ENCODE measurements around the gene KIF1A.

The KIF1A gene

DNA sequence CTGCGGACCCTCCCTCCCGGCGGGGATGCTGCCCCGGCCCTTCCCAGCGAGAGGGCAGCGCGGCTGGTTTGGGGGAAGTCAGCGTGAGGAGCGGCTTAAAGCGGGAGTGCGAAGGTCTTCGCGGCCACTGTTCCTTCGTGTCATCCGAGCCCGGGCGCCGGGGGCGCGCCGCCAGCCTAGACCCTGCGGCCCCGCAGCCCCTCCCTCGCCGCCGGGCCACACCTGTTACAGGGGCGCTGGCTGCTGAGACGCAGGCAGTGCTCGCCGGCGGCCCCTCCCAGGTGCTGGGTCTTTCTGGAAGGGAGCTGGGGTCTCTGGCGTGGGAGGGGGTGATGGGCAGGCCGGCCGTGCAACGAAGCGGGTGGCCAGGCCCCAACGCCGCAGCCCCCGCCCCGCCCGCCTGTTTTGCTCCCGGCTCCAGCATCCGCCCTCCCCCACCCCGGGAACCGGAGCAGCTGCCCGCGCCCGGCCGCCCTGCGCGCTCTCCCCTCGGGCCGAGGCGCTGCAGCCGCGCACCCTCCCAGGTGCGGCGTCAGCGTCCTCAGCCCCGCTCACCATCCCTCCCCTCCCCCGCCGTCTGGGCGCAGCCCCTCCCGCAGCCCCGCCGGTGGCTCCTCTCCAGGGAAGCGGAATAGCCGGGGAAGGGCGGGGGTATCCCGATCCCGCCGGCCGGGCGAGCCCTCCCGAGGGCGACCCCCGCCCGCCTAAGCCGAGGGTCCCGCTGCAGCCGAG, 727 bp downstream of the KIF1A start:
- no peak for DNase-seq

DNA sequence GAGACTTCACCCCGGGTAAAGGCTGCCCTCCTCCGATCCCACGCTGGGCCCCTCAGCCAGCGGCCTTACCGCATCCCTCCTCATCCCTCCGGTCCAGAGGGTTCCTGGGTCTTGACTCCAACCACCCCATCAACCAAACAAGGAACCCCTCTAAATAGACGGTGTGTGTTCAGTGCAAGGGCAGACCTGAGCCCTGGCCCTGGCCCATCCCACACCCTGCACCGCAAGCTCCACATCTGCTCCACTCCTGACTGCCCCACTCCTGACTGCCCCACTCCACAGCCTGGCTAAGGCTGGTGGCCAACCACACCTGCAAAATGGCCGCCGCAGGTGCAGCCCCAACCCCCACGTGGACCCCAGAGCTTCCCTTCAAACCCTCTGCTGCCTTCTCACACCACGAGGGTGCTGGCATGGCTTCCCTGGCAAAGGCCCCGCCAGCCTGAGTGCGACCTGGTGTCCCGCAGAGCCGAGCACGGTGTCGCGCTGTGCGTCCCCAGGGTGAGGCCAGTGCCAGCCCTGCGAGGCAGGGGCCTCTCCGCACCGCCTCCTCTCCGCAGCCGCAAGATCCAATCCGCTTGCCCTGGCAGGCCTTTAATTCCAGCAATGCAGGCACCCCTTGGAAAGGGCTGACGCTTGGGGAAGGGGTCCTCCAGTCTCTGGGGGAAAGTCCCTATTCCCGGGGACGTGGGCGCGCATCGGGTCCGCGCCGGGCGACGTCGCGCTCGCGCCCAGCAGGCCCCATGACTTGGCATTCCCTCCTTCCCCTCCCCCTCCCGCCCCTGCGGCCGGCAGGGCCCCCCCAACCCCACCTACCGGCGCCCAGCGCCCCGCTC, 1.5 kb downstream of the KIF1A start:
- no peak for DNase-seq

DNA sequence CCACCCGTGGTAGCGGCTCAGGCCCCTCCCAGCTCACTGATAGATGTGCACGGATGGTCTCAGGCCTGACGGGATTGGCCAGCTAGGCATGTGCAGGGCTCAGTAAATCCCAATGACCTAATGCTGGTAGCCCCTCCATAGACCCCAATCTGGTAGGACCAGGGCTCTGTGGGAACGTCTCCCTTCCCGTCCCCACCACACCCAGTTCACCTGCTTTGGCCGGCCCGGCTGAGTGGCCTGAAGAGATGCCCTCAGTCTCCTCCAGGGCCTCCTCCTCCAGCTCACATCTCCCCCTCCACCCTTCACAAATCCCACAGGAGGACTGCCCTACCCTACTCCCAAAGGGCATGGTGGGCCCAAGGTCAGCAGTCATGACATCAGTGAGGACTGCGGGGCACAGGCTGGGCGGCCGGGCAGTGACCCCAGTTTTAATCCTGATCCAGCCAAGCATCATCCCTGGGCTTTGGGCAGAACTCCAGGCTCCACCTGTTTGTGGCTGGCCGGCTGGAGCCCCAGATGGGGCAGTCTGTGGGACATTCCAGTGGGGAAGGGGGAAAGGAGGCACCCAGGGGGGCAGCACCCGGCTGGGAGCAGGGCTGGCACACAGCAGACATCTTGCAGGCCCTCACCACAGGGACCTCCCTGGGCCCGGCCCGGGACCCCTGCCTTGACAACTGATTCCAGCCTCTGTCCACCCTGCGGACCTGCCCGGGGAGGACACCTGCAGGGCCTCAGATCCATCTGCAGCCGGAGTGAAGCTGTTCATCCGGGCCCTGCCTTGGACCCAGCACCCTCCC, 2.3 kb downstream of the KIF1A start:
- no peak for DNase-seq

DNA sequence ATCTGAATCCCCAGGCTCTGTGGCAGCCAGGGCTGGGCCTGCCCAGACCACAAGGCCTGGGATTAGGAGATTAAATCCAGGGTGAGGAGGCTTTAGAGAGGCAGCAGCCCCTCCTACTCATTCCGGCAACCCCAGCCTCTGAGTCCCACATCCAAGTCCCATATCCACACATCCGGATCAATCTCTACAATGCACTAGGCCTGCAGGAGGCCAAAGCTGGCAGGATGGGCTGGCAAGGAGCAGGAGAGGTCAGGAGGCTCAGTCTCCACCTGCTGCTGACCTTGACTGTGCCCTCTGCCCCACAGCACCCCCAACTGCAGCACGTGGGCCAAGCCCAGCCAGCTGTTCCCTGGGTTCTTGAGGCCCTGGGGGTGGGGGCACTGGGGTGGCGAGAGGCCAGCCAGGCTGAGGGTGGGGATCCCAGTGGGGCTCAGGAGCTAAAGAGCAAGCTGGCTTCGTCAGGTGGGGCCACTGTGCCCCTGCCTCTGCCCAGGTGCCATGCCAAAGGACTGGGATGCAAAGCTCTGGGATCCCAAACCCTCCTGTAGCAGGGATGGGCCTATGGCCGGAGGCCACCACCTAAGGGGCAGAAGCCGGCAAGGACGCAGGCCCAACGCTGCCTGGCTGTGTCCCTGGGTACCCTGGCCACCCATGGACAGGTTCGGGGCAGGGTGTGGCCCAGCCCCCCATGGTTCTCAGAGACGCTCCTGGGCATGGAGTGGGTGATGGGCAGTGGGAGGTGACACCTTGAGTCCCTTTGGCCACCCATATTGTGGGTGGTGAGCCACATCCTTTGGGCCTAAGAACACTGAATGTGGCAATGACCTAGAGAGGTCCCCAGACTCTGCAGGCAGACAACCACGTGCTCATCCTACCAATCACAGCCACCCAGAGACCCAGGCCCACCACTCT, 3.2 kb downstream of the KIF1A start:
- DNase-seq = no peak

DNA sequence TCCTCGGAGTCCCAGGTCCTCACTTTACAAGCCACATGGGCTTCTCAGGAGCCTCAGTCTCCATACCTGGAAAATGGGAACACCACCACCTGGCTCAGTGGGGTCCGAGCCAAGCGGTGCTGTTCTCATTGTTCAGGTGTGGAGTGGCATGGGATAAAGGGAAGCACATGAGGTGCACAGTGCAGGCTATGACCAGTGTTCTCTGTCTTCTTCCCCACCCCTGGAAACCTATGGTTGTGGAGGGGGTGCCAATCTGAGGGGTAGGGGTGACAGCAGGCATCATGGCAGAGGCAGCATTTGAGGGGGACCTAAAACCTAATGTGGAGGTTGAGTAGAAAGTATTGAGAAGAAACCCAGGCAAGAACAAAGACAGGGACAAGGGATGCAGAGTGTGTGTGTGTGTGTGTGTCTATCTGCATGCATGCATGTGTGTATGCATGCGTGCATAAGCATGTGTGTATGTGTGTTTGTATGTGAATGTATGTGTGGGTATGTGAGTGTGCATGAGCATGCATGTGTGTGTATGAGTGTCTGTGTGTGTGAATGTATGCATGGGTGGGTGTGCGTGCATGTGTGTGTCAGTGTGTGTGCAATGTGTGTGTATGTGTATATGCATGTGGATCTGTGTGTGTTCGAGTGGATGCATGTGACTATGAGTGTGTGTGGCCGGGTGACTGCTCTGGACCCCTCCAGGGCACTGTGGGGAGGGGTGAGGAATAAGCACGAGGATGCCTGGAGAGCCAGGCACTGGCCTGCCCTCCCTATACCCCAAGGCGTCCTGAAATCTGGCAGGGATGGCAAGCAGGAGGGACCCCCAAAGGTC, 4.0 kb downstream of the KIF1A start:
- DNase-seq = no peak

DNA sequence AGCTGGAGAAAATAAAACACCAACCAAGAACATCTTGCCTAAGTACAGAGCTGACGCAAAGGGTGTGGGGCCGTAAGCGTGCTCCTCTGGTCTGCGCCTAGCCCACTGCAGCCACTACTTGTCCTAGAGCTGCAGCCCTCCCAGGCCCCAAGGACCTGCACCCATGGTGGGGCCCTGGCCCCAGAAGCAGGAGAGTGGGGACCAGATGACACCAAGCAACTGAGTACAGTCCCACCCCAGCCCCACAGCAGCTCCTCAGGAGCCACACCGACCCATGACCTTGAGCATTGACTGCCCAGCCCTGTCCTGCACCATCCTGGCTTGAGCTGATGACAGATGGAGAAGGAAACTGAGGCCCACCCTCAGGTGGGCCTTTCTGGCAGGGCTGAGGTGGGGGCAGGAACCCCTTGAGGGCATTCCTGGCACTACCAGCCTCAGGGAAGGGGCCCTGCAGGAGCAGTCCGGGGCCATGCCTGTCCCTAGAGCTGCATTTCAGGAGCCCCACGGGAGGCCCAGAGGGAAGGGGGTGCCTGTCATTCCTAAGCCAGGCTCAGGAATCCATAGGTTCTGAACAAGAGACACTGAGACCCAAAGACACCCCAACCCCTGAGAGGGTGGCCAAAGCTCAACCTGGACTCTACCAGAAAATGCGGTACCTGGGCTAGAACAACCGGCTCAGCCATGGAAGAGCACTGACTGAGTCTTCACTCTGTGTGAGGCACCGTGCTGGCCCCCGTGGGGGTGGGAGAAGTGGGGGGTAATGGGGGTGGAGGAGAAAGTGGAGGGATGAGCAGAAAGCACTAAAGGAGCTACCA, 4.9 kb downstream of the KIF1A start:
- no peak for DNase-seq

DNA sequence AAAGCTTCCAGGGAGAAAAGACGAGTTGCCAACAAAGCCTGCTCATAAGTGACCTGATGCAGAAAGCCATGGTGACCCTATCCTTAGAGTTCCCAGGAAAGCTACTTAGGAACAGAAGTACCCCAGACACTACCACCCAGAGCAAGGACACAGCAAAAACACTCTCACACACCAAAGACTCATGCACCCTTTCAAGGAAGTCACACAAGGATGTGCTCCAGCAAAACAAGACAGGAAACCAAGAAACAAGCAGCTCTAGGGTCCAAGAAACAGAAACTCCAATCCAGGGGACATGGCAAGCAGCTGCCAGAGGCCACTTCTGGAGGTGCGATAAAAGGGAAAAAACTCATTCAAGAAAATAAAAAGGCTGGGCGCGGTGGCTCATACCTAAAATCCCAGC, 5.7 kb downstream of the KIF1A start:
- DNase-seq = no peak

DNA sequence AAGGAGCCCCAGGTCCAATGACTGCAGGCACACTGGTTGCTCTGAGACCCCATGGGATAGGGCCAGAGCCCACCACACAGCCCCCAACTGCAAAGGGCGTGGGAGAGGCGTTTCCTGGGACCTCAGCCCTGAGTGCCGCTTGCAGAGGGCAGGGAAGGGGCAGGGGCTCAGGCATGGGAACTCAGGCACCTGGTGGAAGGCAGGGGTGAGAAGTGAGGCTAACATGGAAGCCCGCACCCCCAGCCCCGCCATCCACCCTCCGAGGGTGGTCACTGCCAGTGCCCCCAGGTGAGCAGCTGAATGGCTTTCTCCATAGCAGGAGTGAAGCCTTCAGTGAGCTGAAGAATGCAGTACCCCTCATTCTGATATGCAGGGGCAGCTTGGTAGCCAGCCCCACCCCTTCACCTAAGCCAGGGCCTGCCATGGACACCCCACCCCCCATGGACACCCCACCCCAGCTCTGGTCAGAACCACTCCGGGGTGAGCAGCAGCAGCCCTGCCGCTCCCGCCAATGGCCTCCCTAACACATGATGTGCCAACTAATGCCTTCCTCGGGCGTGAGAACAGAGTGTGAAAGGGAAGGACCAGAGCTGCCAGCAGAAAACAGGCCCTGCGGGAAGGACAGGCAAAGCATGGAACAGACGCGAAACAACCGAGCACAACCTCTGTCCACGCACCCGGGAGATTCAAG, 6.6 kb downstream of the KIF1A start:
- no peak for DNase-seq

DNA sequence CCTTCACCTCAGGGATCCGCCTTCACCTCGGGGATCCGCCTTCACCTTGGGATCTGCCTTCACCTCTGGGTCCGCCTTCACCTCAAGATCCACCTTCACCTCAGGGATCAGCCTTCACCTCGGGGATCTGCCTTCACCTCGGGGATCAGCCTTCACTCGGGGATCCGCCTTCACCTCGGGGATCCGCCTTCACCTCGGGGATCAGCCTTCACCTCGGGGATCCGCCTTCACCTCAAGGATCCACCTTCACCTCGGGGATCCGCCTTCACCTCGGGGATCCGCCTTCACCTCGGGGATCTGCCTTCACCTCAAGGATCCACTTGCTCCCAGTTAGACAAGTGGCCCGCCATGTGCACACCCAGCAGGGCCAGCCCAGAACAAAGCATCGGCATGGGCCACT, 7.3 kb downstream of the KIF1A start:
- DNase-seq = no peak

DNA sequence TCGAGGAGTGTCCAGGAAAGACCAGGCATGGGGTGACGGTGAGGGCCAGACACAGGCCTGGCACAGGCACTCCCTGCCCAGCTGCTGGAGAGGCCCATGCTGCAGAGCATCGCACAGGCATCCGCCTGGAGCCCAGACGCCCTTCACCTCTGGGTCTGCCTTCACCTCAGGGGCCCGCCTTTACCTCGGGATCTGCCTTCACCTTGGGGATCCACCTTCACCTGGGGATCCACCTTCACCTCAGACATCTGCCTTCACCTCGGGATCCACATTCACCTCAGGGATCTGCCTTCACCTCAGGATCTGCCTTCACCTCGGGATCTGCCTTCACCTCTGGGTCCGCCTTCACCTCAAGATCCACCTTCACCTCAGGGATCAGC, 7.7 kb downstream of the KIF1A start:
- DNase-seq = no peak

DNA sequence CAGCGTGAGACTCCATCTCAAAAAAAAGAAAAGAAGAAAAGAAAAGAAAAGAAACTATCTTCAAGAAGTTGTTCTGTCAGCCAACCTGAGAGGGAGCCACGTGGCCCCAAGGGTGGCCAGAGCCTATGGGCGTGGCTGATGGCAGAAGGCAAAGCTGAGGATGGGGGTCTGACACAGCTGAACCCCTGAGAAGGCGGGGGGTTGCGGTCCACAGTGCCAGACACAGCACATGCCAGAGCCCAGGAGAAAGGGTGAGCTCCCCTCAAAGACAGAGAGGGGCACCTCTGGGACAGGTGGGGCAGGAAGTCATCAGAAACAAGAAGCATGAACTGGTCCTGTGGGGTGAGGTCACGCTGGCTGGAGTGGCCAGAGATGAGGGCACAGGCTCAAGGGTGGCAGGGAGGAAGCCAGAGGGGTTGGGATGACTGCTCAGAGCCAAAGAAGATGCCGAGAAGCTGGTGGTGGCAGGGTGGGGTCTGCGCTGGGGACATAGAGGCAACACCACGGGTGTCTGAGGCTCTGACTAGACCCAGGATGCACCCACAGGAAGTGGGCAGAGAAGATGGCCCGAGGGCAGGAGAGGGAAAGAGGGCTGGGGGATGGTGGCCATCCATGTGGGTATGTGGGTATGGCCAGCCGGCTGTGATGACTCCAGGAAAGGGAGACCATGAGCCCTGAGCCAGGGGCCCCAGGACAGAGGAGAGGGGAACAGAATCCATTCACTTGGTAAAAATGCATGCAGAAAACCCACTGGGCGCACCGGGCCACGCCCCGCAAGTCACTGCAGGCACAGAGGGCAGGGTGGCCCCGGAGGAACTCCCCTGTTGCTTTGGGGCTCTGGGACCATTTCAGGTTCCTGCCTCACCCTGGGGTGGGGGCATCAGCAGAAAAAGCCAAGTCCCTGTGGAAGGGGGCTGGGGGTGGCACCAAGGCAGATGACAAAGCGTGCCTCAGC, 8.4 kb downstream of the KIF1A start:
- DNase-seq = no peak

DNA sequence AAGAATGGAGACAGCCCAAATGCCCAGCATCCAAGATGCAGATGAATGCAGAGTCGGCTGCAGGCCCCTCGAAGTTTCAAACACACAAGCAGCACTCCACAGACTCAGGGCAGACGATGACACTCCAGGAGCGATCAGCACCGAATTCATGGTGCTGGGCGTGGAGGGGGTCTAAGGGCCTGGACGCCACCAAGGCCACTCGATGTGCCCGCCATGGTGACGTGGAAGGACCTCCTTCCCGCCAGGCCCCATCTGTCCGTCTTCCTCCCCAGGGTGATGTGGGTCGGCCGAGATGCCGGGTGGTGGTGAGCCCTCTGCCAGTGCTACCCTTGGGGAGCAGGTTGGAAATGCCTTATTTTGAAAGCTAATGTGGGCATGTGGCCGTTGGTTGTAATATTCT, 9.4 kb downstream of the KIF1A start:
- no peak for DNase-seq

DNA sequence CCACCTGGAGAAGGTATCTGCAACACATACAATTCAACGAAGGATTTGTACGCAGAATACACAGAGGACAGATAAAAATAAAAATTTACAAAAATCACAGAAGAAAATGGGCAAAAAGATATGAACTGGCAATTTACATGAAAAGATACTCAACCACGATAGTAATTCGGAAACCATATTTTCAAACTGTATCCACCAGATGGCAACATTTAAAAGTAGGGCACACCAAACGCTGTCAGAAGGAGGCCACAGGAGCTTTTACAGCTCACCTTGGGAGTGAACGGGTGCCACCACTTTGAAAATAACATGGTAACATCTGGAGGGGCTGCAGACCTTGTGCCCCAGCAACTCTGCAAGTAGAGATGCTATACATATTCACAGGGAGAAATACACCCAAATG, 9.8 kb downstream of the KIF1A start:
- DNase-seq = no peak

DNA sequence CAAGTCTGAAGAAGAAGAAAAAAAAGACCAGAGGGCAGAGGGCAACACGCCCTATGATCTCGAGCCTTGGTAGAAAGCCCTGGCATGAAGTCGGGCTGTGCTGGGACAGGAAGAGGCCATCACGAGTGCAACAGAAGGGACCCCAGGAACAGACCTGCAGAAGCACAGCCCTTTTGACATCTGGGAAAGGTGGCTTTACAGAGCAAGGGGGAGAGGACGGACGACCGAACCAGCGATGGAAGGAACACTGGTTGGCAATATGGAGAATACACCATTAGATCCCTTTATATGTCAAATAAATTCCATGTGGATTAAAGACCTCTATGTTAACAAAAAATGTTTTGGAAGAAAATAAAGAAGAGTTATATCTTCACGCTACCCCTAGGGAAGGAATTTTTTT, 10.7 kb downstream of the KIF1A start:
- no peak for DNase-seq

DNA sequence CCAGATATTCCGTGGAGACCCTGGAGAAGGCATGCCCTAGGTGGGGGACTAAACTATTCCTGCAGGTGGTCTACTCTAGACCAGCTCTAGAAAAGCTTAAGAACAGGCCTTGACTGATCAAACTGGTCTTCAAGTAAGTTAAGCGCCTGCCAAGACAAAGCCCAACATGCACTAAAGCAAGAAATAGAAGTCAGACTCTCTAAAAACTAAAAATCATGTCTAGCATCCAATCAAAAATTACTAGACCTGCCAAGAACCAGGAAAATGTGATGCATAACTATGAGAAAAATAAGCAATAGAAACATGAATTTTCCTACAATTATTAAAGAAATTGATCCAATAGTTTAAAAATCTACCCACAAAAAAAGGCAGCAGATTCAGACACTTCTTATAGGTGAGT, 13.6 kb downstream of the KIF1A start:
- no peak for DNase-seq

DNA sequence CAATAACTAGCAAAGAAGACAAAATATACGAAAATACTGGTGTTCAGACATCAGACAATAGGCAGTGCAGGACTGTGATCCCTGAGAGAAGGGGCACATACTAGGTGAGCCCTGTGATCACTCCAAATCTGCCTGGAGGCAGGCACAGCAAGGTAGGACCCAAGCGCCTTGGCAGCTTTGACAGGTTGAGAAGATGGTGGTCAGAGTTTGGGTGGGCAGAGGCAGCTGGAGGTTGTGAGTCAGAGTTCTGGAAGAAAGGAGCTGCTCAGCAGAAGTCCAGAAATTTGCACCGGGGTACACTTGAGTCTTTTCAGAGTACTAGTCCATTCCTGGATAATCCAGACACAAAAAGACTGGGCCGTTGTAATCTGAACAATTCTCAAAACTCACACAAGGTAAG, 14.0 kb downstream of the KIF1A start:
- no peak for DNase-seq

DNA sequence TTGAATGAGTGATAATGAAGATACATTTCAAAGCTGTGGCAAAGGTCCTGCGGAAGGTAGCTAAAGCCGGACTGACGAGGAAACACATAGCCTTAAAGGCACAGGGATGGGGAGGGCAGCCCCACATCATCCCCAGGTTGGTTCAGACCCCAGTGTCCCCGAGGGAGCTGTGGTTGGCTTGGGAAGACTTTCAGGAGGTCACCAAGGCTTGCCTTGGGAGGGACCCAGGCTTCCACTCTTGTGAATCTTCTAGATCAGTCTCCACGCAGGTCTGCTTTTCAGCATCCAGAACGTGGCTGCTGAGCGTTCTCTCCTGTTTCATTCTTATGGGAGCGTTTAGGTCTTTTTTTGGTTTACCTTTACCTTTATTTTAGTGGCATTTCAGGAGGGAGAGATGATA, 16.8 kb downstream of the KIF1A start:
- no peak for DNase-seq

DNA sequence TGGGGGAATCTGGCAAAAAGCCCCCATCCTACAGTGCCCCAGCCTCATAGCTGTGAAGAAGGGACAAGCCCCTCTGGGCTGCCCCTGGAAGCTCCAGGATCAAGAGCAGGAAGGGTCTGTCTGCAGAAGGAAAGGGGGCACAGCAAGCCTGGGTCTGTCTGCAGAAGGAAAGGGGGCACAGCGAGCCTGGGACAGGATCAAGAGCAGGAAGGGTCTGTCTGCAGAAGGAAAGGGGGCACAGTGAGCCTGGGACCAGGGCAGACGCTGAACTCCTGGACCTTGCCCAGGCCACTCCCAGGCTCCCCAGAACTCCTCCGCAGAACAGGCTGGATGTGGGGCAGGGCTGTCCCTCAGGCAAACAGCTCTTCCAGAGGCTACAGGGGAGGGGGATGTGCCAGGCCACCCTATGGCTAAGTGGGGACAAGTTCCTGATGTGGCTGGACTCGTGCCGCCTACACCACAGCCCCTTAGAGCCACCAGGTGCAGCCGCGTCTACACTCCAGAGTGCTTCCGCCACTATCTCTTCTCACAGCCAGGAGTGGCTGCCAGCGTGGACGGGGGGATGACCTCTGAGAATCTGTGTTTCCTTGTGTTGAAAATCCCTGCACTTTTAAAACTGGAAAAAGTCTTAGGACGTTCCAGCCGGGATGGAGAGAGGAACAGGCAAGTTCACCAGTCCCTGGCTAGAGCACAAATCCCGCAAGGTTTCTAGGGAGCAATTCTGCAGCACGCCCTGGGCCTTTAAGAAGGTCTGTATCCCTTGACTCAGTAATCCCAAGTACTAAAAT, 20.8 kb downstream of the KIF1A start:
- no peak for DNase-seq

Data from SIG-M5 (cell line).